Smooth muscle cell (in vitro differentiated cells): Measurements from ENCODE around the gene CDK5RAP1. TPM values are rescaled to one million over a fixed set of nuclear protein-coding genes. Genes with fewer than 3 reads are reported as not detected.

Experiments
- DNase-seq: peaks from one replicate; lab custom pipeline; 2025; ENCODE audit not compliant: unreplicated experiment; lab: John Stamatoyannopoulos, UW
- H2AFZ ChIP-seq: fragments of 200-600 bp; sonication (generic); 2 replicates; pipeline ENCODE4 v1.6.0; 2016; ENCODE audit warnings: antibody characterized with exemption, low read depth, mild to moderate bottlenecking
- H3F3A ChIP-seq: fragments of 200-600 bp; sonication (generic); 2 replicates; pipeline ENCODE4 v1.6.0; 2017; ENCODE audit warnings: antibody characterized with exemption, low read depth
- H3K27ac ChIP-seq: fragments of 200-600 bp; sonication (generic); 2 replicates; pipeline ENCODE4 v1.5.1; 2016; ENCODE audit warnings: low read depth, mild to moderate bottlenecking
- H3K27me3 ChIP-seq: fragments of 200-600 bp; sonication (generic); 2 replicates; pipeline ENCODE4 v1.6.1; 2016; ENCODE audit warnings: low read depth, mild to moderate bottlenecking
- H3K36me3 ChIP-seq: fragments of 200-600 bp; sonication (generic); 2 replicates; pipeline ENCODE4 v1.5.1; 2016; ENCODE audit warnings: low read depth
- H3K4me1 ChIP-seq: fragments of 200-600 bp; sonication (generic); 2 replicates; pipeline ENCODE4 v1.5.1; 2016; ENCODE audit warnings: low read depth
- H3K4me2 ChIP-seq: fragments of 200-600 bp; sonication (generic); 2 replicates; pipeline ENCODE4 v1.6.0; 2016; ENCODE audit warnings: mild to moderate bottlenecking
- H3K4me3 ChIP-seq: fragments of 200-600 bp; sonication (generic); 2 replicates; pipeline ENCODE4 v1.5.1; 2016; ENCODE audit warnings: mild to moderate bottlenecking
- H3K79me2 ChIP-seq: fragments of 200-600 bp; sonication (generic); 2 replicates; pipeline ENCODE4 v1.6.0; 2016; ENCODE audit warnings: low read depth, mild to moderate bottlenecking
- H3K9ac ChIP-seq: fragments of 200-600 bp; sonication (generic); 2 replicates; pipeline ENCODE4 v1.6.0; 2016; ENCODE audit warnings: low read depth
- H3K9me3 ChIP-seq: fragments of 200-600 bp; sonication (generic); replicated peaks from 2 replicates; pipeline ENCODE4 v1.5.1; 2016; ENCODE audit warnings: low read depth
- H4K20me1 ChIP-seq: fragments of 200-600 bp; sonication (generic); 2 replicates; pipeline ENCODE4 v1.6.0; 2016; ENCODE audit warnings: low read depth
- CTCF ChIP-seq: fragments of 200-600 bp; sonication (generic); IDR thresholded peaks from 2 replicates; pipeline ENCODE4 v1.5.1; 2017; ENCODE audit warnings: borderline replicate concordance, mild to moderate bottlenecking, antibody characterized with exemption; ENCODE audit not compliant: insufficient read depth, poor library complexity, severe bottlenecking
- WGBS: methylation state at CpG from one replicate; pipeline ENCODE4 v1.1.7; 2016; ENCODE audit warnings: low lambda C conversion rate; 5-methylcytosine and 5-hydroxymethylcytosine counted together
- polyA plus RNA-seq: library from polyadenylated mRNA; unstranded; fragments of >200 nt; fragmentation: Nextera tagmentation; extraction: Ambion mirVana; gene quantifications from 2 replicates; pipeline ENCODE4 v1.2.1, GENCODE V29; 2016
- total RNA-seq: library from RNA; depleted of rRNA; stranded (reverse); fragments of >200 nt; gene quantifications from 2 replicates; pipeline ENCODE4 v1.2.3, GENCODE V29; 2014

The CDK5RAP1 gene
- total and polyA plus RNA-seq, 2 experiments from 2014 or later = 29.5 to 54.7 TPM

DNA sequence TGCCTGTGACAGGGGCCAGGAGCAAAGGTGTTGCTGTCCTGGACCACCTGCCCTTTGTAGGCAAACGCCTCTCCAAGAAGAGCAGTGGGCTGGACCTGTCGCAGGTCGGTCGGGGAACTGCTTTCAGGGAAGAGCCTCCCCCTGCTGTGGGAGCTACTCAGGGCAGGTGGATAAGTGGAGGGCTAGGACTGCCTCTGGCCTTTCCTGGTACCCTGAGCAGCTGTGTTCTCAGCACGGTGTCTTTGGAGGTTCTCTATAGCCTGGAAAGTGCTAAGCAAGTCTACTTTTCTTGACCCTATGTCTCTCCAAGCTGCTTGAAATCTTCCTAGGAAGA lies 83.3 kb downstream of the CDK5RAP1 start:
- TF ChIP-seq CTCF = no peak
- no peaks in the 10 kb centered on the region for H3K4me1 ChIP-seq
- whole genome bisulfite sequencing = 64% methylated on average over 5 of the region's 5 CpGs

DNA sequence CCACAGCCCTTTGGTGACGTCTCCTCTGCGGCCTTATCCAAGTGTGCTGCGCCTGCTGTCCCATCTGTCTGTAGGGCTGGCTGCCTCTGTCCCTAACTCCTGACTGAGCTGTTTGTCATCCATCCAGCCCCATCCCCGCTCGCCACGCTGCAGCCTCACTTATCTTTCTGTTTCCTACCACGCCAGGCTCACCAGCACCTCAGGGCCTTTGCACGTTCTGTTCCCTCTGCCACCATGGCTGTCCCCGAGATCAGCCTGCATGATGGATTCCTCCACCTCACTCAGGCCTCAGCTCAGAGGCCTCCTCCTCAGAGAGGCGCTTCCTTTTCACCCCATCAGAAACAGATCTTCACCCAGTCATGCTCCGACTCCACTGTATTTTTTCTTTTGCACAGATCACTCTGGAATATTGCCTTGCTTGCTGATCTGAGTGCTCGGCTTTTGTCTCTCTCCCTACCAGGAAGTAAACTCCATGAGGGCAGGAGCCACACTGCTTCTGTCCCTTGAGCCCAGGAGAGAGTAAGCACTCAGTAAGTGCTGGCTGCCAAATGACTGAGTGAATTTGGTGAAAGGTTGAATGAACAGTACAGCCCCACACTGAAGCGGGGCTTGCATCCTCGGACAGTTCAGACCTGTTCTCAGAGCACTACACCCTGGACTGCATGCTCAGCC lies 83.8 kb downstream of the CDK5RAP1 start:
- Histone ChIP-seq H3K9ac (no peak overlapping the region), H3K4me1 (no peaks in the 10 kb centered on the region), H3K27me3 (no peaks in the 10 kb centered on the region), H3K79me2 (no peaks in the 10 kb centered on the region), H2AFZ (no peak overlapping the region), H3K9me3 (no peaks in the 10 kb centered on the region), H3F3A (no peaks in the 10 kb centered on the region), H3K36me3 (no peaks in the 10 kb centered on the region), H3K27ac (no peak overlapping the region), H4K20me1 (no peaks in the 10 kb centered on the region), H3K4me3 (no peak overlapping the region), H3K4me2 (no peak overlapping the region)
- WGBS = 91% methylated on average over 14 of the region's 14 CpGs
- TF ChIP-seq CTCF = no peak
- DNase-seq = no peak

More for the DNA sequence above, 83.3 kb downstream of the CDK5RAP1 start:
- Histone ChIP-seq H2AFZ (no peak overlapping the region), H3K4me2 (no peak overlapping the region), H3K27me3 (no peaks in the 10 kb centered on the region), H3K4me3 (no peak overlapping the region), H3F3A (no peaks in the 10 kb centered on the region), H3K36me3 (no peaks in the 10 kb centered on the region), H3K27ac (no peak overlapping the region), H3K79me2 (no peaks in the 10 kb centered on the region), H4K20me1 (no peaks in the 10 kb centered on the region), H3K9ac (no peak overlapping the region), H3K9me3 (no peaks in the 10 kb centered on the region)
- DNase-seq = no peak

- no peaks in the 10 kb centered on the region for H3K27me3 ChIP-seq
- H4K20me1 ChIP-seq = no peaks in the 10 kb centered on the region
- no peaks in the 10 kb centered on the region for H3F3A ChIP-seq
- H3K9ac ChIP-seq = no peak overlapping the region
- no peak overlapping the region for H3K27ac ChIP-seq
- H3K79me2 ChIP-seq = no peaks in the 10 kb centered on the region
- no peaks in the 10 kb centered on the region for H3K9me3 ChIP-seq
- H3K4me1 ChIP-seq = no peaks in the 10 kb centered on the region
- H2AFZ ChIP-seq = no peak overlapping the region
- 90% methylated on average over 3 of the region's 3 CpGs for WGBS
- no peak overlapping the region for H3K4me2 ChIP-seq
- DNase-seq = no peak
- no peaks in the 10 kb centered on the region for H3K36me3 ChIP-seq
- no peak for TF ChIP-seq CTCF
- H3K4me3 ChIP-seq = no peak overlapping the region
These were observed 84.4 kb downstream of the CDK5RAP1 start for GRCh38 chr20:33316958-33317357.

DNA sequence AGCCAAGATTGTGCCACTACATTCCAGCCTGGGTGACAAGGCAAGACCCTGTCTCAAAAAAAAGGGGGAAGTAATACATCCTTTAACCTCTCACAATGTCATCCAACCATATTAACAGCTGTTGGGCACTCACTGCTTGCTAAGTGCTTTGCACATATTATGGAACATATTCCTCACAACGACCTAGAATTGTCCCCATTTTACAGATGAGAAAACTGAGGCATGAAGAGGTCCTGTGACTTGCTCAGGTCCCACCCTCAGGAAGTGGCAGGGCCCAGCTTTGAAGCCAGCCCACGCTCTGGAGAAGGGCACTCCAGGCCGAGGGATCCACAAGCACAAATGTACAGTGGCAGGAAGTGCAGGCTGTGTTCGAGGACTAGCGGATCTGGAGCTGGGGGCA lies 85.0 kb downstream of the CDK5RAP1 start:
- Histone ChIP-seq H3K27me3 (no peaks in the 10 kb centered on the region), H4K20me1 (no peaks in the 10 kb centered on the region), H3K79me2 (no peaks in the 10 kb centered on the region), H3K9ac (no peak overlapping the region), H3K36me3 (no peaks in the 10 kb centered on the region), H3K9me3 (no peaks in the 10 kb centered on the region), H2AFZ (no peak overlapping the region), H3K4me2 (no peak overlapping the region), H3K27ac (no peak overlapping the region), H3K4me3 (no peak overlapping the region), H3K4me1 (no peaks in the 10 kb centered on the region), H3F3A (no peaks in the 10 kb centered on the region)
- no peak for TF ChIP-seq CTCF
- DNase-seq = no peak
- WGBS = 89% methylated on average over 5 of the region's 5 CpGs
